Ishikawa (cell line): Measurements from ENCODE around the gene HS3ST3A1.

Source experiments
- CEBPB ChIP-seq: IDR thresholded peaks from 2 replicates; pipeline ENCODE4 v1.6.1; 2012
- CREB1 ChIP-seq: IDR thresholded peaks from 2 replicates; pipeline ENCODE4 v1.6.1; 2012; ENCODE audit warnings: low read depth
- EGR1 ChIP-seq: IDR thresholded peaks from 2 replicates; pipeline ENCODE4 v1.6.1; 2012
- EP300 ChIP-seq: IDR thresholded peaks from 2 replicates; pipeline ENCODE4 v1.6.1; 2012; ENCODE audit warnings: borderline replicate concordance
- FOXM1 ChIP-seq: IDR thresholded peaks from 2 replicates; pipeline ENCODE4 v1.6.1; 2012; ENCODE audit warnings: low read depth, borderline replicate concordance
- NFIC ChIP-seq: IDR thresholded peaks from 2 replicates; pipeline ENCODE4 v1.6.1; 2012
- RAD21 ChIP-seq: IDR thresholded peaks from 2 replicates; pipeline ENCODE4 v1.6.1; 2012; ENCODE audit warnings: low read depth
- TAF1 ChIP-seq: IDR thresholded peaks from 2 replicates; pipeline ENCODE4 v1.6.1; 2012; ENCODE audit warnings: low read depth, mild to moderate bottlenecking
- TEAD4 ChIP-seq: IDR thresholded peaks from 2 replicates; pipeline ENCODE4 v1.6.1; 2012
- YY1 ChIP-seq: IDR thresholded peaks from 2 replicates; pipeline ENCODE4 v1.6.1; 2012; ENCODE audit warnings: low read depth
- ZBTB7A ChIP-seq: IDR thresholded peaks from 2 replicates; pipeline ENCODE4 v1.6.1; 2012; ENCODE audit warnings: low read depth
- TF ChIP-seq, protein P1 (sequence below): IDR thresholded peaks from 2 replicates; pipeline ENCODE4 v1.6.1; 2012; ENCODE audit warnings: low read depth, mild to moderate bottlenecking
- TF ChIP-seq, protein P2 (sequence below): IDR thresholded peaks from 2 replicates; pipeline ENCODE4 v1.6.1; 2012

DNA sequence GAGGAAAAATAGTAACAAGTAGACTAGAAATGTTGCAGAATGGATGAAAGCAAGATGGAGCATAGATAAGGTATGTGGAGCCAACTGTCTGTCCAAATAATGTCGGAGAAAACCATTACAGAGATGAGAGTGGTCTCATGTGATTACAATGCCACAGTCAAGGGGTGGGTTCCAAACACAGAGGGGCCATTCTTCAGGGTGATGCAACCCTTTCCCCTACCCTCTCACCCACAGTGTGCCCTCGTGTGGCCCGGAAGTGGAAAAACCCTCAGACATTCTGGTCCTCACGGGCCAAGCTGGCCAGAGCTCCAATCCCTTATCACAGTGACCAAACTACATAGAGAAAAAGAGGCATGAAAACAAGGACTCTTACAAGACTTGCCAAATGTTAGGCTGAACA is 17.7 kb upstream of the HS3ST3A1 start:
- TF ChIP-seq, protein P1, sequence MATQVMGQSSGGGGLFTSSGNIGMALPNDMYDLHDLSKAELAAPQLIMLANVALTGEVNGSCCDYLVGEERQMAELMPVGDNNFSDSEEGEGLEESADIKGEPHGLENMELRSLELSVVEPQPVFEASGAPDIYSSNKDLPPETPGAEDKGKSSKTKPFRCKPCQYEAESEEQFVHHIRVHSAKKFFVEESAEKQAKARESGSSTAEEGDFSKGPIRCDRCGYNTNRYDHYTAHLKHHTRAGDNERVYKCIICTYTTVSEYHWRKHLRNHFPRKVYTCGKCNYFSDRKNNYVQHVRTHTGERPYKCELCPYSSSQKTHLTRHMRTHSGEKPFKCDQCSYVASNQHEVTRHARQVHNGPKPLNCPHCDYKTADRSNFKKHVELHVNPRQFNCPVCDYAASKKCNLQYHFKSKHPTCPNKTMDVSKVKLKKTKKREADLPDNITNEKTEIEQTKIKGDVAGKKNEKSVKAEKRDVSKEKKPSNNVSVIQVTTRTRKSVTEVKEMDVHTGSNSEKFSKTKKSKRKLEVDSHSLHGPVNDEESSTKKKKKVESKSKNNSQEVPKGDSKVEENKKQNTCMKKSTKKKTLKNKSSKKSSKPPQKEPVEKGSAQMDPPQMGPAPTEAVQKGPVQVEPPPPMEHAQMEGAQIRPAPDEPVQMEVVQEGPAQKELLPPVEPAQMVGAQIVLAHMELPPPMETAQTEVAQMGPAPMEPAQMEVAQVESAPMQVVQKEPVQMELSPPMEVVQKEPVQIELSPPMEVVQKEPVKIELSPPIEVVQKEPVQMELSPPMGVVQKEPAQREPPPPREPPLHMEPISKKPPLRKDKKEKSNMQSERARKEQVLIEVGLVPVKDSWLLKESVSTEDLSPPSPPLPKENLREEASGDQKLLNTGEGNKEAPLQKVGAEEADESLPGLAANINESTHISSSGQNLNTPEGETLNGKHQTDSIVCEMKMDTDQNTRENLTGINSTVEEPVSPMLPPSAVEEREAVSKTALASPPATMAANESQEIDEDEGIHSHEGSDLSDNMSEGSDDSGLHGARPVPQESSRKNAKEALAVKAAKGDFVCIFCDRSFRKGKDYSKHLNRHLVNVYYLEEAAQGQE = no peak
- no peak for TF ChIP-seq TAF1
- TF ChIP-seq EP300 = no peak
- TF ChIP-seq RAD21 = no peak
- no peak for TF ChIP-seq CREB1
- TF ChIP-seq FOXM1 = no peak
- no peak for TF ChIP-seq CEBPB
- TF ChIP-seq EGR1 = no peak
- no peak for TF ChIP-seq YY1
- TF ChIP-seq TEAD4 = no peak
- TF ChIP-seq, protein P2, sequence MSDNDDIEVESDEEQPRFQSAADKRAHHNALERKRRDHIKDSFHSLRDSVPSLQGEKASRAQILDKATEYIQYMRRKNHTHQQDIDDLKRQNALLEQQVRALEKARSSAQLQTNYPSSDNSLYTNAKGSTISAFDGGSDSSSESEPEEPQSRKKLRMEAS = no peak
- TF ChIP-seq ZBTB7A = no peak
- no peak for TF ChIP-seq NFIC
